Astrocyte of the cerebellum (primary cell): ENCODE measurements around the gene SMC6.

ENCODE experiments used
- DNase-seq: peaks from one replicate; pipeline ENCODE4 v3.0.0-alpha.2; 2011; ENCODE audit warnings: low read depth
- H3K4me3 ChIP-seq: 2 replicates; pipeline ENCODE4 v1.5.1; 2011; ENCODE audit warnings: mild to moderate bottlenecking, low read depth, low read length, moderate library complexity
- CTCF ChIP-seq: IDR thresholded peaks from 2 replicates; pipeline ENCODE4 v1.5.1; 2012; ENCODE audit warnings: low read length, low read depth, moderate library complexity, mild to moderate bottlenecking; ENCODE audit errors: missing control alignments
- in situ Hi-C: cut with HindIII; loops from 2 replicates; pipeline ENCODE4 v1.10.0; 2017; ENCODE audit warnings: low sequenced_read_pairs

SMC6 gene

GRCh38 chr2:17790536-17790935 lies 36.9 kb upstream of the SMC6 start:
- TF ChIP-seq CTCF, result no peak
- DNase-seq, result no peak

DNA sequence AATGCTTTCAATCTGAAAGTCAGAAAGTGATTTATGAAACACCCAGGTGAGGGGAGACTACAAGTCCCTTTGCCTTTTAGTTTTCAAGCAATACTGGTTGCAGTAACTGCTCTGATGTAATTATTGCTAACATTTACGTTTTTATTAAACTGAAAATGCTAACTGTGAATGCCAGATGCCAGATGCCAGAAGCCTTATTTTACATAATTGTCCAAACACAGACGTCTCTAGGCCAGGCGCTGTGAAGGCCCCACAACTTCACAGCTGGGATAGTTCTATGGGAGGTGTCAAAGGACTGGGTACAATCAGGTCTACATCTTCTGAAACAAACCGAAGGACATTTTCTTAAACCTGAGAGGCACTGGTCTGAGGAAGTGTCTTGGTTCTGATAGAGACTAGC lies 35.2 kb upstream of the SMC6 start:
- in situ Hi-C loops, result no loop called here
- no peak for DNase-seq
- no peak overlapping the region for H3K4me3 ChIP-seq
- no peak for TF ChIP-seq CTCF

More at GRCh38 chr2:17790536-17790935, 36.9 kb upstream of the SMC6 start:
- H3K4me3 ChIP-seq, result no peak overlapping the region
- in situ Hi-C loops, result no loop called here

DNA sequence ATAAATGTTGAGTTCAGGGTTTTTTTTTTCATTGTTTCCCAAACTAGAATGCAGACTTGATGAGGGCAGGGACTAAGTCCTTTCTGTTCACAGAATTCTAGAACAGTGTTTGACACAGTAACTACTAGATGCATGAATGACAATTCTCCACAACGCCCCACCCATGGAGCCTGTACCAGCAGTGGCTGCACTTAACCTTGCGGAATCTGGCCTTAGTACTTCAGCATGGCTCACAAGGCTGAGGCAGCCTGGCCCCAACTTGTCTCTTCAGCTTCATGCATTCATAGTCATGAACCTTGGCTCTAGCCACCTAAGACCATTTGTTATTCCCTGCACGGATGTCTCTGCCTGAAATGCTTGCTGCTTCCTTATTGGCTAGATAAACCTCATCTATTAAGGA lies 33.1 kb upstream of the SMC6 start:
- no peak for TF ChIP-seq CTCF
- no peak overlapping the region for H3K4me3 ChIP-seq
- in situ Hi-C loops, result no loop called here
- DNase-seq, result no peak

DNA sequence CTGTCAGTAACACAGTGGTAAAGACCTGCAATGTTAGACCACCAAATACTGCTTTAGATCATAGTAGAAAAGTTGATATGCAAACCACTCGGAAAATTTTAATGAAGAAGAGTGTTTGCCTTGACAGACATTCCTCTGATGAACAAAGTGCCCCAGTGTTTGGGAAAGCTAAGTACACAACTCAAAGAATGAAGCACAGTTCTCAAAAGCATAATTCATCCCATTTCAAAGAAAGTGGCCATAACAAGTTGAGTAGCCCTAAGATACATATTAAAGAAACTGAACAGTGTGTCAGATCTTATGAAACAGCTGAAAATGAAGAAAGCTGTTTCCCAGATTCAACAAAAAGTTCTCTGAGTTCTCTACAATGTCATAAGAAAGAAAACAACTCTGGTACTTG lies 27.9 kb upstream of the SMC6 start:
- no peak for DNase-seq
- no peak for TF ChIP-seq CTCF
- H3K4me3 ChIP-seq, result no peak overlapping the region
- in situ Hi-C loops, result no loop called here

GRCh38 chr2:17780546-17780945 lies 26.9 kb upstream of the SMC6 start:
- no peak overlapping the region for H3K4me3 ChIP-seq
- DNase-seq, result no peak
- in situ Hi-C loops, result no loop called here
- no peak for TF ChIP-seq CTCF

DNA sequence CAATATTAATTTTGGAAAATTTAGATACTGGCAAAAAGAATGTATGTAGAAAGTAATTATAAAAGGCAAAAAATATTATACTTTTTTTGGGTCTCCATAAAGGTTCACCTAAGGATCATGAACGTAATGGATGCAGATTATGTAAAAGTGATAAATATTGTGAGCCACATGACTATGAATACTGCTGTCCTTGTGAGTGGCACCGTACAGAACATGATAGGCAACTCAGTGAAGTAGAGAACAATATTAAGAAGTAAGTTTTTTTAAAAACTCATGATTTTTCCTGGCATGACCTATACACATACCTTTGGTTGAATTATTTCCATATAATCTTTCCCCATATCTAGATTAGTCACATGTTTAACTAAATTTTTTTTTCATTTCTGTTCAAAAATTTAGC lies 18.9 kb upstream of the SMC6 start:
- TF ChIP-seq CTCF, result no peak
- no peak overlapping the region for H3K4me3 ChIP-seq
- no peak for DNase-seq
- in situ Hi-C loops, result no loop called here

- H3K4me3 ChIP-seq, result no peak overlapping the region
- in situ Hi-C loops, result no loop called here
- TF ChIP-seq CTCF, result no peak
- DNase-seq, result no peak
These were observed 18.3 kb upstream of the SMC6 start for GRCh38 chr2:17771956-17772355.
